ENCODE measurements around the gene BTNL9.

GRCh38 chr5:181081989-181082388, 41.9 kb downstream of the BTNL9 start:
- no peak for TF ChIP-seq ZNF274 (IDR thresholded peaks at IDR 0.05; ENCODE audit: low read depth, low read length)
- no peak for TF ChIP-seq YY1 (IDR thresholded peaks at IDR 0.05; ENCODE audit: insufficient read depth, insufficient read length)
- TF ChIP-seq SUZ12 (IDR thresholded peaks at IDR 0.05; ENCODE audit: extremely low read depth, insufficient read depth, insufficient read length) = no peak

Measured in NT2/D1 (cell line).